HepG2 (cell line): ENCODE measurements around the gene THRAP3. TPM values are rescaled to one million over a fixed set of nuclear protein-coding genes. Genes with fewer than 3 reads are reported as not detected.

Experiments
- ATAC-seq: fragments of 200-7000 bp; cut with Tn5 transposase; 3 replicates; pipeline ENCODE4 v1.9.1; 2020; ENCODE audit warnings: mild to moderate bottlenecking, moderate library complexity
- BruUV-seq: library from RNA; stranded (reverse); fragments of 400-500 nt; replicated peaks from 2 replicates; lab custom pipeline; 2021; lab: Mats Ljungman, UMichigan
- CTCF ChIA-PET: fragments of 300-600 bp; formaldehyde crosslinking; extraction: SDS; loops from one replicate; lab custom pipeline; 2021; ENCODE audit warnings: low total read pairs, inconsistent platforms, low intra/inter-chr PET ratio; lab: Yijun Ruan, JAX
- POLR2A ChIA-PET: fragments of 350-600 bp; sonication (Branson Sonifier 250); formaldehyde crosslinking; loops from one replicate; lab custom pipeline; 2020; ENCODE audit warnings: antibody characterized with exemption, inconsistent platforms; lab: Yijun Ruan, JAX
- DNase-seq: peaks from one replicate; pipeline ENCODE4 v3.0.0-alpha.2; 2015; ENCODE audit warnings: low spot score
- FAIRE-seq: peaks from 3 replicates; lab custom pipeline; 2011; peaks lifted over from hg19 to GRCh38; lab: Jason Lieb, UNC
- H2AFZ ChIP-seq: one replicate; pipeline ENCODE4 v1.6.1; 2011; ENCODE audit warnings: low read length, inconsistent platforms
- H3K27ac ChIP-seq: fragments of 300-600 bp; 3 replicates; pipeline ENCODE4 v1.8.0; 2011; ENCODE audit warnings: mixed run types, mild to moderate bottlenecking, mixed read lengths, low read length, inconsistent platforms; ENCODE audit not compliant: insufficient read depth; ENCODE audit errors: extremely low read length
- H3K27me3 ChIP-seq, 2 experiments: fragments of 200-600 bp in 1 of 2; 2 replicates in 1 of 2; 3 replicates in 1 of 2; pipeline versions ENCODE4 v1.6.0 to v1.8.0; 2011; ENCODE audit warnings: low read length in 2 of 2, mild to moderate bottlenecking in 2 of 2, moderate library complexity in 2 of 2, inconsistent platforms in 1 of 2; ENCODE audit not compliant: insufficient read depth in 2 of 2, control insufficient read depth in 1 of 2
- H3K36me3 ChIP-seq, 2 experiments: fragments of 200-600 bp in 1 of 2; replicated peaks in 1 of 2; 2 replicates in 1 of 2; 3 replicates in 1 of 2; pipeline versions ENCODE4 v1.5.1 to v1.8.0; 2011; ENCODE audit warnings: low read length in 2 of 2, inconsistent platforms in 1 of 2; ENCODE audit not compliant: insufficient read depth in 2 of 2, control insufficient read depth in 1 of 2
- H3K4me1 ChIP-seq: 2 replicates; pipeline ENCODE4 v1.5.1; 2012; ENCODE audit warnings: low read length, inconsistent platforms; ENCODE audit not compliant: insufficient read depth
- H3K4me2 ChIP-seq: 2 replicates; pipeline ENCODE4 v1.6.0; 2011; ENCODE audit warnings: low read depth, low read length, inconsistent platforms
- H3K4me3 ChIP-seq, 3 experiments: fragments of 200-600 bp in 1 of 3; sonication (generic), shearing (Covaris generic) in 1 of 3; replicated peaks in 1 of 3; 2 replicates each; pipeline ENCODE4 v1.5.1; 2011 to 2016; ENCODE audit warnings: low read length in 3 of 3, inconsistent platforms in 2 of 3, low read depth in 2 of 3, mild to moderate bottlenecking in 2 of 3, control low read depth in 1 of 3, mixed read lengths in 1 of 3; ENCODE audit not compliant: insufficient read depth in 1 of 3
- H3K79me2 ChIP-seq: one replicate; pipeline ENCODE4 v1.6.1; 2011; ENCODE audit warnings: low read length, inconsistent platforms; ENCODE audit not compliant: insufficient read depth
- H3K9ac ChIP-seq: 2 replicates; pipeline ENCODE4 v1.6.0; 2011; ENCODE audit warnings: mild to moderate bottlenecking, low read depth, low read length, inconsistent platforms; ENCODE audit not compliant: insufficient read depth
- H3K9me3 ChIP-seq: 2 replicates; pipeline ENCODE4 v1.5.1; 2012; ENCODE audit warnings: mild to moderate bottlenecking, low read length
- H4K20me1 ChIP-seq: 2 replicates; pipeline ENCODE4 v1.6.0; 2011; ENCODE audit warnings: inconsistent platforms, mild to moderate bottlenecking, low read length, moderate library complexity; ENCODE audit not compliant: insufficient read depth
- AHR ChIP-seq: IDR thresholded peaks from 2 replicates; pipeline ENCODE4 v1.6.1; 2018; ENCODE audit warnings: missing genetic modification reagents, missing compliant biosample characterization
- ARID2 ChIP-seq: sonication (generic); formaldehyde crosslinking; IDR thresholded peaks from 2 replicates; pipeline ENCODE4 v1.8.1; 2022; ENCODE audit warnings: mild to moderate bottlenecking, missing genetic modification reagents, borderline replicate concordance
- CENPT ChIP-seq: sonication (generic); formaldehyde crosslinking; IDR thresholded peaks from 2 replicates; pipeline ENCODE4 v1.8.0; 2022; ENCODE audit warnings: low read depth, mild to moderate bottlenecking, moderate library complexity, missing genetic modification reagents
- HHEX ChIP-seq: IDR thresholded peaks from 2 replicates; pipeline ENCODE4 v1.6.1; 2016; ENCODE audit warnings: control low read depth
- IKZF1 ChIP-seq: fragments of 450-650 bp; IDR thresholded peaks from 2 replicates; pipeline ENCODE4 v1.7.1; 2016
- IRF2 ChIP-seq: IDR thresholded peaks from 2 replicates; pipeline ENCODE4 v1.6.1; 2018; ENCODE audit warnings: missing genetic modification reagents, missing compliant biosample characterization
- IRX3 ChIP-seq: sonication (generic); formaldehyde crosslinking; IDR thresholded peaks from 2 replicates; pipeline ENCODE4 v1.8.1; 2023; ENCODE audit warnings: mild to moderate bottlenecking, low read depth, missing genetic modification reagents, borderline replicate concordance
- PHF5A ChIP-seq: IDR thresholded peaks from one replicate; pipeline ENCODE4 v1.6.1; 2018; ENCODE audit warnings: low read depth, missing genetic modification reagents; ENCODE audit not compliant: unreplicated experiment
- SMC3 ChIP-seq: IDR thresholded peaks from 2 replicates; pipeline ENCODE4 v1.6.1; 2011; ENCODE audit warnings: low read length, improper control_type of control experiment
- TOPORS ChIP-seq: sonication (generic); formaldehyde crosslinking; IDR thresholded peaks from 2 replicates; pipeline ENCODE4 v1.8.0; 2023; ENCODE audit warnings: mild to moderate bottlenecking, missing genetic modification reagents
- ZFP36 ChIP-seq: fragments of 150-350 bp; IDR thresholded peaks from 2 replicates; pipeline ENCODE4 v1.6.1; 2018; ENCODE audit warnings: borderline replicate concordance, low read length, low read depth; ENCODE audit not compliant: partially characterized antibody
- ZKSCAN1 ChIP-seq: fragments of 150-350 bp; IDR thresholded peaks from 2 replicates; pipeline ENCODE4 v1.6.1; 2014; ENCODE audit warnings: low read length
- ZNF232 ChIP-seq: sonication (generic); formaldehyde crosslinking; IDR thresholded peaks from 2 replicates; pipeline ENCODE4 v1.4.0; 2020; ENCODE audit warnings: missing genetic modification reagents, borderline replicate concordance
- ZNF441 ChIP-seq: sonication (generic); formaldehyde crosslinking; IDR thresholded peaks from 2 replicates; pipeline ENCODE4 v1.7.0; 2021; ENCODE audit warnings: missing genetic modification reagents, borderline replicate concordance
- ZNF557 ChIP-seq: sonication (generic); formaldehyde crosslinking; IDR thresholded peaks from 2 replicates; pipeline ENCODE4 v1.4.0; 2020; ENCODE audit warnings: missing genetic modification reagents
- ZNF563 ChIP-seq: sonication (generic); formaldehyde crosslinking; IDR thresholded peaks from 2 replicates; pipeline ENCODE4 v1.8.0; 2022; ENCODE audit warnings: mild to moderate bottlenecking, moderate library complexity, missing genetic modification reagents
- ZNF619 ChIP-seq: sonication (generic); formaldehyde crosslinking; IDR thresholded peaks from 2 replicates; pipeline ENCODE4 v1.4.0; 2020; ENCODE audit warnings: mild to moderate bottlenecking, missing genetic modification reagents
- WGBS: methylation state at CpG from one replicate; pipeline ENCODE4 v1.1.6; 2017; ENCODE audit warnings: low lambda C conversion rate; 5-methylcytosine and 5-hydroxymethylcytosine counted together
- in situ Hi-C: cut with HindIII; loops from 2 replicates; pipeline ENCODE4 v1.10.0; 2017; ENCODE audit warnings: low pct_unique_long_range_greater_than_20kb; ENCODE audit not compliant: extremely low pct_ligation_motif_present
- intact Hi-C: fragments of 100-400 bp; cut with micrococcal nuclease; formaldehyde crosslinking; loops from one replicate; pipeline ENCODE4 v1.10.0; 2022; ENCODE audit not compliant: unreplicated experiment
- polyA plus RNA-seq, 8 experiments: library from polyadenylated mRNA; depleted of rRNA in 3 of 8; stranded (reverse) in 7 of 8; unstranded in 1 of 8; fragments of >200 nt; fragmentation: Illumina TruSeq in 4 of 8; extraction: Trizol in 4 of 8; gene quantifications; 2 replicates each; pipeline versions ENCODE4 v1.2.1 to v1.2.3, GENCODE V29; 2011 to 2016; ENCODE audit warnings: low read depth in 4 of 8, missing spikeins in 1 of 8, mixed read lengths in 1 of 8; ENCODE audit not compliant: insufficient read depth in 1 of 8
- total RNA-seq, 5 experiments: library from RNA; depleted of rRNA; stranded (reverse); fragments of >200 nt; fragmentation: Illumina TruSeq; extraction: Trizol; gene quantifications; 2 replicates each; pipeline ENCODE4 v1.2.3, GENCODE V29; 2016; ENCODE audit warnings: low read depth in 1 of 5

Gene THRAP3
- total and polyA plus RNA-seq, 2 of the 13 experiments (the other 11 are each of a cell fraction or from before 2014, with no cell fraction given) = 45.0 to 92.6 TPM

GRCh38 chr1:36174713-36175112 is 49.5 kb upstream of the THRAP3 start:
- BruUV-seq = no TSS peak
- DNase-seq = no peak
- no peaks in the 10 kb centered on the region for H3K27me3 ChIP-seq
- FAIRE-seq = no peak
- ChIA-PET CTCF (no interaction called here), POLR2A (no interaction called here)
- H2AFZ ChIP-seq = no peak overlapping the region
- 98% methylated on average over 11 of the region's 11 CpGs for WGBS
- no peak overlapping the region for H3K9ac ChIP-seq
- no peak overlapping the region for H3K27ac ChIP-seq
- no peaks in the 10 kb centered on the region for H4K20me1 ChIP-seq
- in situ Hi-C loops = no loop called here
- no peaks in the 10 kb centered on the region for H3K9me3 ChIP-seq
- H3K4me1 ChIP-seq = no peaks in the 10 kb centered on the region
- peaks cover 10 to 41% of the 10 kb centered on the region in 2 experiments; a peak in 4 of 5 replicates for H3K36me3 ChIP-seq
- no peak for TF ChIP-seq AHR (CRISPR knock-in tag)
- no peak for TF ChIP-seq ZFP36
- TF ChIP-seq CENPT (CRISPR knock-in tag) = no peak
- no peak for TF ChIP-seq ARID2 (CRISPR knock-in tag)
- no peak for TF ChIP-seq ZNF619 (CRISPR knock-in tag)
- TF ChIP-seq TOPORS (CRISPR knock-in tag) = no peak
- no peak for TF ChIP-seq ZNF232
- no peak for TF ChIP-seq IKZF1
- no peak for TF ChIP-seq IRF2
- TF ChIP-seq ZNF441 (CRISPR knock-in tag) = no peak
- TF ChIP-seq IRX3 (CRISPR knock-in tag) = no peak
- no peak for TF ChIP-seq HHEX (CRISPR knock-in tag)
- TF ChIP-seq ZNF563 (CRISPR knock-in tag) = no peak
- no peak for TF ChIP-seq SMC3
- no peak for TF ChIP-seq ZNF557 (CRISPR knock-in tag)
- TF ChIP-seq ZKSCAN1 = no peak
- no peak for TF ChIP-seq PHF5A (CRISPR knock-in tag)
- TF ChIP-seq, all 625 proteins: peak for 0
- H3K79me2 ChIP-seq = no peaks in the 10 kb centered on the region
- H3K4me3 ChIP-seq = no peak overlapping the region
- no peak for ATAC-seq
- no peak overlapping the region for H3K4me2 ChIP-seq
- intact Hi-C loops = no loop called here
